Uterus (tissue), 2 donors: ENCODE results near the gene PRR5L.

Experiments used
- CTCF ChIP-seq, 4 experiments: fragments of 200-600 bp in 2 of 4; fragments of 450-650 bp in 2 of 4; sonication (generic) in 2 of 4; IDR thresholded peaks; one replicate each; pipeline ENCODE4 v1.5.1; 2016 to 2019; ENCODE audit warnings: antibody characterized with exemption in 4 of 4, mild to moderate bottlenecking in 2 of 4, moderate library complexity in 1 of 4
- POLR2A ChIP-seq, 2 donors: fragments of 450-650 bp; IDR thresholded peaks; one replicate each; pipeline ENCODE4 v1.6.1; 2016; ENCODE audit warnings: antibody characterized with exemption in 2 of 2, mild to moderate bottlenecking in 1 of 2, moderate library complexity in 1 of 2

- no peak for TF ChIP-seq CTCF (IDR thresholded peaks at IDR 0.05)
- TF ChIP-seq POLR2A (IDR thresholded peaks at IDR 0.05), result no peak
Observed at GRCh38 chr11:36371181-36371580, 75.1 kb downstream of the PRR5L start.
